K562 (cell line): Measurements from ENCODE around the gene CRX. TPM values are rescaled to one million over a fixed set of nuclear protein-coding genes. Genes with fewer than 3 reads are reported as not detected.

Source experiments
- ATF1 ChIP-seq, 2 experiments: fragments of 450-650 bp in 1 of 2; IDR thresholded peaks; 2 replicates each; pipeline ENCODE4 v1.6.1; 2016; ENCODE audit warnings: missing compliant biosample characterization in 1 of 2, missing genetic modification characterization in 1 of 2
- ATF7 ChIP-seq: fragments of 450-650 bp; IDR thresholded peaks from 2 replicates; pipeline ENCODE4 v1.7.1; 2014; ENCODE audit warnings: mild to moderate bottlenecking, moderate library complexity
- CC2D1A ChIP-seq: fragments of 450-650 bp; IDR thresholded peaks from 2 replicates; pipeline ENCODE4 v1.6.1; 2017; ENCODE audit warnings: mild to moderate bottlenecking
- CREM ChIP-seq: IDR thresholded peaks from 2 replicates; pipeline ENCODE4 v1.6.1; 2014; ENCODE audit warnings: antibody characterized with exemption, low read depth
- FOXA3 ChIP-seq, 2 experiments: fragments of 450-650 bp in 1 of 2; sonication (generic) in 1 of 2; formaldehyde crosslinking; IDR thresholded peaks in 1 of 2; conservative IDR thresholded peaks in 1 of 2; 2 replicates each; pipeline versions ENCODE4 v1.4.0 to v1.8.0; 2020 to 2022; ENCODE audit warnings: mild to moderate bottlenecking in 2 of 2, missing genetic modification reagents in 1 of 2
- FUS ChIP-seq: fragments of 200-400 bp; formaldehyde crosslinking; optimal IDR thresholded peaks from 2 replicates; pipeline ENCODE3; 2017; ENCODE audit warnings: low read depth, low read length
- HCFC1 ChIP-seq: IDR thresholded peaks from 2 replicates; pipeline ENCODE4 v1.6.1; 2012; ENCODE audit warnings: low read depth, low read length, improper control_type of control experiment
- HNRNPH1 ChIP-seq: fragments of 200-400 bp; formaldehyde crosslinking; optimal IDR thresholded peaks from 2 replicates; pipeline ENCODE3; 2017; ENCODE audit warnings: low read depth, mild to moderate bottlenecking, low read length, moderate library complexity
- IRF2 ChIP-seq: sonication (generic); formaldehyde crosslinking; IDR thresholded peaks from 2 replicates; pipeline ENCODE4 v1.8.1; 2022; ENCODE audit warnings: mild to moderate bottlenecking, missing genetic modification reagents
- KLF16 ChIP-seq: IDR thresholded peaks from 2 replicates; pipeline ENCODE4 v1.6.1; 2016; ENCODE audit warnings: antibody characterized with exemption
- MAZ ChIP-seq, 2 experiments: fragments of 450-650 bp in 1 of 2; sonication (generic) in 1 of 2; formaldehyde crosslinking; IDR thresholded peaks in 1 of 2; conservative IDR thresholded peaks in 1 of 2; 2 replicates each; pipeline versions ENCODE4 v1.4.0 to v1.5.0; 2020; ENCODE audit warnings: mild to moderate bottlenecking in 1 of 2, missing genetic modification reagents in 1 of 2
- MCM3 ChIP-seq: fragments of 450-650 bp; IDR thresholded peaks from 2 replicates; pipeline ENCODE4 v1.6.1; 2016
- MXI1 ChIP-seq: IDR thresholded peaks from 2 replicates; pipeline ENCODE4 v1.6.1; 2011; ENCODE audit warnings: low read depth, mild to moderate bottlenecking, improper control_type of control experiment, low read length
- REST ChIP-seq, 2 experiments: fragments of 450-650 bp; formaldehyde crosslinking in 1 of 2; IDR thresholded peaks; 2 replicates each; pipeline versions ENCODE4 v1.4.0 to v1.6.1; 2014 to 2020; ENCODE audit warnings: mild to moderate bottlenecking in 2 of 2, borderline replicate concordance in 1 of 2, low read depth in 1 of 2
- TAL1 ChIP-seq: fragments of 450-650 bp; IDR thresholded peaks from 2 replicates; pipeline ENCODE4 v1.6.1; 2016; ENCODE audit warnings: mild to moderate bottlenecking
- ZNF561 ChIP-seq: fragments of 450-650 bp; formaldehyde crosslinking; conservative IDR thresholded peaks from 2 replicates; pipeline ENCODE4 v1.4.0; 2020; ENCODE audit warnings: mild to moderate bottlenecking, moderate library complexity
- polyA plus RNA-seq, 8 experiments: library from polyadenylated mRNA; depleted of rRNA in 4 of 8; stranded (reverse) in 5 of 8; unstranded in 3 of 8; fragments of >200 nt; fragmentation: Nextera tagmentation in 2 of 8; fragmentation: Illumina TruSeq in 1 of 8; extraction: Ambion mirVana in 2 of 8; extraction: Trizol in 1 of 8; gene quantifications; 2 replicates each; pipeline versions ENCODE4 v1.2.1 to v1.2.3, GENCODE V29; 2011 to 2014; ENCODE audit warnings: inconsistent platforms in 1 of 8, missing spikeins in 1 of 8
- total RNA-seq, 7 experiments: library from RNA; depleted of rRNA in 6 of 7; stranded (reverse); fragments of >200 nt in 6 of 7; fragmentation: Illumina TruSeq in 2 of 7; extraction: Trizol in 2 of 7; gene quantifications; 2 replicates each; pipeline versions ENCODE4 v1.2.1 to v1.2.3, GENCODE V29; 2011 to 2021; ENCODE audit warnings: low replicate concordance in 1 of 7
- TF ChIP-seq, protein P1 (sequence below): fragments of 250-450 bp; sonication (Bioruptor Pico); IDR thresholded peaks from 2 replicates; pipeline ENCODE4 v1.8.0; 2021; ENCODE audit warnings: moderate library complexity, mild to moderate bottlenecking, inconsistent platforms
- TF ChIP-seq, protein P2 (sequence below): fragments of 200-800 bp; sonication (Bioruptor generic); IDR thresholded peaks from 2 replicates; pipeline ENCODE4 v1.6.1; 2017; ENCODE audit warnings: missing genetic modification characterization, missing compliant biosample characterization

CRX gene
- total and polyA plus RNA-seq, 9 of the 15 experiments (the other 6 are each of a cell fraction or from before 2014, with no cell fraction given), result 0.01 TPM; not detected in 8

GRCh38 chr19:47863514-47863936 lies 41.8 kb downstream of the CRX start (continued):
- TF ChIP-seq, protein P1, sequence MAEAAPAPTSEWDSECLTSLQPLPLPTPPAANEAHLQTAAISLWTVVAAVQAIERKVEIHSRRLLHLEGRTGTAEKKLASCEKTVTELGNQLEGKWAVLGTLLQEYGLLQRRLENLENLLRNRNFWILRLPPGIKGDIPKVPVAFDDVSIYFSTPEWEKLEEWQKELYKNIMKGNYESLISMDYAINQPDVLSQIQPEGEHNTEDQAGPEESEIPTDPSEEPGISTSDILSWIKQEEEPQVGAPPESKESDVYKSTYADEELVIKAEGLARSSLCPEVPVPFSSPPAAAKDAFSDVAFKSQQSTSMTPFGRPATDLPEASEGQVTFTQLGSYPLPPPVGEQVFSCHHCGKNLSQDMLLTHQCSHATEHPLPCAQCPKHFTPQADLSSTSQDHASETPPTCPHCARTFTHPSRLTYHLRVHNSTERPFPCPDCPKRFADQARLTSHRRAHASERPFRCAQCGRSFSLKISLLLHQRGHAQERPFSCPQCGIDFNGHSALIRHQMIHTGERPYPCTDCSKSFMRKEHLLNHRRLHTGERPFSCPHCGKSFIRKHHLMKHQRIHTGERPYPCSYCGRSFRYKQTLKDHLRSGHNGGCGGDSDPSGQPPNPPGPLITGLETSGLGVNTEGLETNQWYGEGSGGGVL (CRISPR knock-in tag), result no peak
- TF ChIP-seq HNRNPH1, result no peak
- TF ChIP-seq HCFC1, result peak; percentile 32
- TF ChIP-seq MAZ (CRISPR knock-in tag; conservative IDR thresholded peaks at IDR 0.05 in 1 of 2, IDR thresholded peaks at IDR 0.05 in 1 of 2), result peak; percentile 26 to 77; a peak in 2 of 4 replicates
- TF ChIP-seq IRF2, result no peak
- no peak for TF ChIP-seq MXI1
- TF ChIP-seq ATF7, result peak; percentile 32; the same call in 1 of the 2 replicates
- peak; percentile 86 for TF ChIP-seq REST (IDR thresholded peaks at IDR 0.05; ENCODE audit: borderline replicate concordance)
- no peak for TF ChIP-seq REST (CRISPR knock-in tag; IDR thresholded peaks at IDR 0.05; ENCODE audit: low read depth)
- TF ChIP-seq TAL1, result peak; percentile 12; the same call in 1 of the 2 replicates
- no peak for TF ChIP-seq ZNF561 (CRISPR knock-in tag)
- TF ChIP-seq CREM, result peak; percentile 30; the same call in 1 of the 2 replicates
- no peak for TF ChIP-seq ATF1 (CRISPR knock-in tag; IDR thresholded peaks at IDR 0.05)
- TF ChIP-seq ATF1 (tag; IDR thresholded peaks at IDR 0.05), result 0 out of 2 replicates have a peak, but pooled peaks have one; percentile 30
- no peak for TF ChIP-seq FOXA3 (CRISPR knock-in tag; conservative IDR thresholded peaks at IDR 0.05 in 1 of 2, IDR thresholded peaks at IDR 0.05 in 1 of 2)
- 0 out of 2 replicates have a peak, but pooled peaks have one; percentile 54 for TF ChIP-seq CC2D1A
- TF ChIP-seq FUS, result no peak
- TF ChIP-seq, protein P2, sequence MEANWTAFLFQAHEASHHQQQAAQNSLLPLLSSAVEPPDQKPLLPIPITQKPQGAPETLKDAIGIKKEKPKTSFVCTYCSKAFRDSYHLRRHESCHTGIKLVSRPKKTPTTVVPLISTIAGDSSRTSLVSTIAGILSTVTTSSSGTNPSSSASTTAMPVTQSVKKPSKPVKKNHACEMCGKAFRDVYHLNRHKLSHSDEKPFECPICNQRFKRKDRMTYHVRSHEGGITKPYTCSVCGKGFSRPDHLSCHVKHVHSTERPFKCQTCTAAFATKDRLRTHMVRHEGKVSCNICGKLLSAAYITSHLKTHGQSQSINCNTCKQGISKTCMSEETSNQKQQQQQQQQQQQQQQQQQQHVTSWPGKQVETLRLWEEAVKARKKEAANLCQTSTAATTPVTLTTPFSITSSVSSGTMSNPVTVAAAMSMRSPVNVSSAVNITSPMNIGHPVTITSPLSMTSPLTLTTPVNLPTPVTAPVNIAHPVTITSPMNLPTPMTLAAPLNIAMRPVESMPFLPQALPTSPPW (CRISPR knock-in tag), result peak; percentile 28; the same call in 1 of the 2 replicates
- no peak for TF ChIP-seq MCM3
- TF ChIP-seq KLF16, result 0 out of 2 replicates have a peak, but pooled peaks have one; percentile 39
